ENCODE measurements around the gene MED20.

The MED20 gene

DNA sequence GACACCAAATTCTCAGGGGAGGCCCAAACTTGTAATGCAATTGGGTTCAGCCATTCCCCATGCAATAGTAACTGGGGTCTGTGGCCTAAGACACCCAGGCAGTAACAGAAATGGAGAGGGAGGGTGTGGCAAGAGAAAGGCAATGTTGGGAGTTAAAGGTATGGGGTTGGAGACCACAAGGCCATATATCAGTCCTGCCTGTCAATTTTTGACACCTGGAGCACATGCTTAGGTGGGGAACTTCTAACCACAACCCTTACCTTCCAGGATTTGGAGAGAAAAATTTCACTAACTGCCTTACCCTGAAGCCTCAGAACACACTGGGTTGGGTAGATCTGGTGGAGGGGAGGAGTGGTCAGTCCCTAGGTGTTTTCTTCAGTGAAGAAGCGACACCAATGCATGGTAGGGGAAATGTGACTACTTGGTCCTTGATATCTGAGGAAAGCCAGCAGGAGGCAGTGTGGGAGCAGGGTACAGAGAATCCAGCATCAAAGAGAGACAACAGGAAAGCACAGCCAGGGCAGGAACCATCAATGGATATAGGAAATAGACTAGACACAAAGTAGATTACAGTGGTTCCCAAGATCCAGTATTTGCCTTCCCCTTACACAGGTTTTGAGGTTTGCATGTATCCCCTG, 18.9 kb downstream of the MED20 start:
- DNase-seq: peak; percentile 65 to 75

DNA sequence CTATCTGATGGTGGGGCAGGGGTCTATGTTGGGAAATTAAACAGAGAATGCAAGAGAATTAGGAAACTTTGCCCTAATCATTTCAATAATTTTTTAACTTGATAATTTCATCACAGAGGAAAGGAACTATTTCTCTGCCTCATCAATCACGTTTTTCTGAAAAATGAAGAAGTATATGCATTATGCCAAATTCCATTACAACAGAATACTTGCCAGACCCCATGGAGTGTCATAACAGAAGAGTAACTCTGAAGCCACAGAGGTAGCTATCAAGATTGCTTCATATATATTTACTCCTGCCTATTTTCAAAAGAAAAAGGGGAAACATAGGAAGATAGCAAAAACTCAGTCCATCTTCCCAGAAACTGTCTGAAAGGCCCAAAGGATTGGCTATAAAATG, 20.1 kb downstream of the MED20 start:
- no peak for DNase-seq

DNA sequence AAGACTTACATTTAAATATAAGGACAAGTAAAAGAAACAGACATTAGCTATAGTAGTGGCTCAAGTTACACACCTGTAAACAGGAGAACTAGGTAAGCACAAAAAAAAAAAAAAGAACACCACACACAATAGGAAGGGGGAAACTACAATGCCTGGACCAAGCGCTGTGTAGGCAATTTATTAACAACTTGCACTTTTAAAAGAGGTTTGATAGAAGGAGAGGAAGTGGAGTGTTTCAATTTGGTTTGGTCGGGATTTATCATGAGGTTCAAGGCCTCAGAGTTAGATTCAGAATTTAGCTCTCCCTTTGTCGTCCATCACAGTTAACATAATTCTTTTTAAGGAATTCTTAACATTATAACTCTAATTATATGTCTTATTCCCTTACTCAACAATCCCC, 24.7 kb downstream of the MED20 start:
- DNase-seq: no peak

- DNase-seq: peak; percentile 94 to 97
These were observed 25.4 kb downstream of the MED20 start, which contains the start of gene USP49 for GRCh38 chr6:41895300-41896233. Gene USP49, minus strand, starts transcription at chr6:41895375. Its CDS starts 88,392 bp downstream, at chr6:41806983.

DNA sequence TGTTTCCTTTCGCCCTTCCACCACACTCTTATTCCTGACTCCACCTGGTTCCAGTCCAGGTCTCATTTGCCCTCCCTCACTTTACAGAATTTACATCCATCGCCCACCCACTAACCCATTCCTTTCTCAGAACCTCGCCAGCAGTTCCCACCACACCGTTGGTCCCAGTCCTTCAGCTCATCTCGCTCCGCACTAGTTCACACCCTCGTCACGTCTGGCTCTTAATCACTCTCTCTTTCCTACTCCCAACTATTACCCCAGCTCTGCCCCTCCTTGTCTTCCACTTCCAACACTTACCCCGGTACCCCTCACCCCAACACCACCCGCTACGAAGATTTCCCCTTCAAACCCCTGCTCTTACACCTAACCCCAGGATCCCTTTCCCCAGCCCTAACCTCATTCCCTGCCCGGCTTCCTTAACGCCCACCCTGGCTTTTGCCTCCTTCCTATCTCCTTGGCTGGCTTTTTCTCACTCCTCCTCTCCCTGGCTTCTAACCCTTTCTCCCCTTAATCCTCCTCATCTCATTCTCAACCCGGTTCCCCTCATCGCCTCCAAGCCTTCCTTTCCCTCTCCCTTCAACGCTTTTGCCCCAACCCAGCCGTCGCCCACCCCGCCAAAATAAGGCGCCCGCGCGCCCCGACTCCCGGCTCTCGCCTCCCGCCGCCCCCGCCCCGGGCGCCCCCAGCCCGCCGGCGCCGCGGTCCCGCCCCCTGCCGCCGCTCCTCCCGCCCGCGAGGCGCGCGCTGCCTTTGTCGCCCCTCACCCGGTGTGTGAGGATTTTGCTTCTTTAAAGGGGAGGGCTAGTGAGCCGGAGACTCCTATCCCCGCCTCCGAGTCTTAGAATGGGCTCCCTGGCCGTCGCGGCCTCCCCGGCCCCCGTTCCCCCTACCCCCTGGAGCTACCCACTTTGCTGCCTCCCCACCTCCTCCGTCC, 26.3 kb downstream of the MED20 start:
- DNase-seq: peak; percentile 12 to 14

GRCh38 chr6:41892921-41893564, 27.9 kb downstream of the MED20 start:
- DNase-seq: no peak

DNA sequence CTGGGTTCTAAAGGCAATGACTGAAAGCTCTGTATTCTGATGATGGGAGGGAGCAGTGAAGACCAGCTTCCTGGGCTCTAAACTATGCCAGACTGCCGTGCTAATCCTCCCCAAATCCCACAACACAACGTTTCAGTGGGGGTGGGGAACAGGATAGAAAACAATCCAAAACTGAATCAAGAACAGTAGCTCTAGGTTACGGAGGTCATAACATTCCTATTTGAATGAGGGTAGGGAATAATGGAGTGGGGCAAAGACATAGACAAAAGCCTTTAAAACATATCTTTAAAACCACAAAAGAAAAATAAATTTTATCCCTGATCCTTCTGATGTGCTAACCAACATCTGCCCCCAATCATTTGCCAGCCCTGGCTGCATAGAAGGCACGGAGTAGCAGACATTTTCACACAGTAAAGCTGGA, 33.6 kb downstream of the MED20 start:
- DNase-seq: no peak

GRCh38 chr6:41885930-41886329, 35.0 kb downstream of the MED20 start:
- no peak for DNase-seq

- DNase-seq: no peak
These were observed 36.0 kb downstream of the MED20 start for GRCh38 chr6:41884957-41885356.

GRCh38 chr6:41881506-41881905, 39.4 kb downstream of the MED20 start:
- no peak for DNase-seq

- no peak for DNase-seq
These were observed 42.0 kb downstream of the MED20 start for GRCh38 chr6:41878961-41879405.

DNA sequence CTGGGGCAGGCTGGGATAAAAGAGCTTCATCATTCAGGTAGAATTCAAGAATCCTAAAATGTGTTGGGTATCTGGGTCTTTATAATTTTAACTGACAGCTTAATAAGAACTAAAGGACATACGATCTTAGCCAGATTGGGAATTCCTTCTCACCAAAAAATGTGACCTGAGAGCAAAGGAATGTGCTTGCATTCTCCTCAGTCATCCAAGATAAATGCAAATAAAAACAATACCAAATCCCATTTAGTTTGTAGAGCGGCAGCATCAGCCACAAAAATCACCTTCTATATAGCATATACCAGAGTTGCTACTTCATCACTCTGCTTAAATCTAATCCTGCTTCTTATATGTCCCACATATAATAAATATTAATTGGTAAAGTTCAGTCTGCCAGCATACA, 42.7 kb downstream of the MED20 start:
- no peak for DNase-seq

DNA sequence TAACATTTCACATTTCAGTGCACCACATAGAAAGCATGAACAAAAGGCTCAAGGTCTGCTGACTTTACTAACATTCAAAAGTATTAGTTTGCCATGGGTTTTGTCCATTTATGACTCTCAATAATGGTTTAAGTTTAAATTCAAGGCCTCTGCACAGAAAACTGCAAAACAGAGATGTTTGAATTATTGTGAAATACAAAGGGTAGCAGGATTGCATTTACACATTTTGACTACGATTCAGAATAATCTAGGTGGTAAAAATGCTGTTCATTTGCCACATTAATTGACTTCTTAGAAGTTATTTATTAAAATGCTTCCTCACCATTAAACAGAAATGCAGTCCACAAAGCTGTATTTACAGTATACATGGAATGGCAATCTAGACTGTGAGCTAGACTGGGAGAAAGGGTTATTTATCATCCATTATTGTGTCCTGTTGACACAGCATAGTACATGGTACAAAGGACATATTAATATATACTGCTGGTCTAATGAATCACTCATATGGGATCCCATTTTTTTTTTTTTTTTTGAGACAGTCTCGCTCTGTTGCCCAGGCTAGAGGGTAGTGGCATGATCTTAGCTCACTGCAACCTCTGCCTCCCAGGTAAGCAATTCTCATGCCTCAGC, 43.8 kb downstream of the MED20 start:
- no peak for DNase-seq

- DNase-seq: no peak
These were observed 46.2 kb downstream of the MED20 start for GRCh38 chr6:41874741-41875140.

DNA sequence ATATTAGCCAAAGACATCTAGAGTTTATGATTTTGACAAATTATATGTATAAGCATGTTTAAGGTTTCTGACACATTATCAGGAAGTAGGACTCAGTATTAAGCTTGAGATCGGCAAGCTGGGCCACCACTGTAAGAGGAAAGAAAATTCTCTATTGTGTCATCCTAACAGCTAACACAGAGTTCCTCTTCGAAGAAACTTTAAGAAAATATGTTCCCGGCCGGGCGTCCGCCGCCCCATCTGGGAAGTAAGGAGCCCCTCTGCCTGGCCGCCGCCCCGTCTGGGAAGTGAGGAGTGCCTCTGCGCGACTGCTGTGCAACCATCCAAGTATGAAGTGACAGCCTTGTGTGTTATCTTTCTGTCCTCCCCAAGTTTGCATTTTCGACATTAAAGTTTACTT, 48.8 kb downstream of the MED20 start:
- DNase-seq: no peak

- no peak for DNase-seq
These were observed 49.2 kb downstream of the MED20 start for GRCh38 chr6:41871691-41872090.

GRCh38 chr6:41859356-41859755, 61.6 kb downstream of the MED20 start:
- no peak for DNase-seq

GRCh38 chr6:41858703-41859102, 62.2 kb downstream of the MED20 start:
- no peak for DNase-seq
